H9 (cell line): ENCODE results near the gene GMPS. TPM values are rescaled to one million over a fixed set of nuclear protein-coding genes. Genes with fewer than 3 reads are reported as not detected.

Experiments used
- DNase-seq: peaks from one replicate; pipeline ENCODE4 v3.0.0-alpha.2; 2017
- H2AFZ ChIP-seq: one replicate; pipeline ENCODE4 v1.6.1; 2013; ENCODE audit warnings: mild to moderate bottlenecking, low read length, control low read depth, moderate library complexity
- H2AK5ac ChIP-seq: 2 replicates; pipeline ENCODE4 v1.6.1; 2013; ENCODE audit warnings: low read length, control low read depth, mixed read lengths; ENCODE audit not compliant: insufficient read length
- H2BK120ac ChIP-seq: one replicate; pipeline ENCODE4 v1.6.1; 2013; ENCODE audit warnings: low read depth, mild to moderate bottlenecking, low read length, control low read depth, inconsistent platforms; ENCODE audit not compliant: poor library complexity, severe bottlenecking
- H2BK12ac ChIP-seq: 2 replicates; pipeline ENCODE4 v1.6.1; 2013; ENCODE audit warnings: low read length, control low read depth, mixed read lengths, low read depth; ENCODE audit not compliant: insufficient read length
- H2BK15ac ChIP-seq: 2 replicates; pipeline ENCODE4 v1.6.1; 2013; ENCODE audit warnings: low read depth, low read length, control low read depth
- H2BK20ac ChIP-seq: one replicate; pipeline ENCODE4 v1.6.1; 2013; ENCODE audit warnings: low read depth, mild to moderate bottlenecking, low read length, control low read depth, inconsistent platforms; ENCODE audit not compliant: poor library complexity, severe bottlenecking
- H2BK5ac ChIP-seq: 2 replicates; pipeline ENCODE4 v1.6.1; 2013; ENCODE audit warnings: low read length, control low read depth, mixed read lengths; ENCODE audit not compliant: insufficient read length
- H3K14ac ChIP-seq: 2 replicates; pipeline ENCODE4 v1.6.1; 2013; ENCODE audit warnings: low read length, control low read depth; ENCODE audit not compliant: insufficient read depth
- H3K18ac ChIP-seq: 2 replicates; pipeline ENCODE4 v1.6.1; 2013; ENCODE audit warnings: low read depth, mild to moderate bottlenecking, mixed read lengths, low read length, control low read depth; ENCODE audit not compliant: insufficient read length
- H3K23ac ChIP-seq: 2 replicates; pipeline ENCODE4 v1.6.1; 2013; ENCODE audit warnings: low read length, control low read depth, mixed read lengths, low read depth; ENCODE audit not compliant: insufficient read length
- H3K23me2 ChIP-seq: 2 replicates; pipeline ENCODE4 v1.6.1; 2013; ENCODE audit warnings: low read depth, mild to moderate bottlenecking, mixed read lengths, low read length, control low read depth; ENCODE audit not compliant: insufficient read length, poor library complexity, severe bottlenecking
- H3K27ac ChIP-seq: 2 replicates; pipeline ENCODE4 v1.5.1; 2013; ENCODE audit warnings: low read length, control low read depth, mixed read lengths, low read depth; ENCODE audit not compliant: insufficient read length
- H3K27me3 ChIP-seq: 2 replicates; pipeline ENCODE4 v1.6.1; 2013; ENCODE audit warnings: low read length, control low read depth, inconsistent platforms; ENCODE audit not compliant: insufficient read depth
- H3K4ac ChIP-seq: 2 replicates; pipeline ENCODE4 v1.6.1; 2013; ENCODE audit warnings: low read depth, mild to moderate bottlenecking, control low read depth, inconsistent platforms, low read length, moderate library complexity
- H3K4me1 ChIP-seq: 2 replicates; pipeline ENCODE4 v1.6.1; 2013; ENCODE audit warnings: low read length, control low read depth, inconsistent platforms; ENCODE audit not compliant: insufficient read depth
- H3K4me2 ChIP-seq: 2 replicates; pipeline ENCODE4 v1.6.1; 2013; ENCODE audit warnings: low read length, control low read depth, mixed read lengths; ENCODE audit not compliant: insufficient read length, insufficient read depth
- H3K56ac ChIP-seq: 2 replicates; pipeline ENCODE4 v1.6.1; 2013; ENCODE audit warnings: low read depth, mild to moderate bottlenecking, mixed read lengths, low read length, control low read depth; ENCODE audit not compliant: insufficient read length
- H3K79me1 ChIP-seq: 2 replicates; pipeline ENCODE4 v1.6.1; 2013; ENCODE audit warnings: low read depth, mild to moderate bottlenecking, moderate library complexity, low read length, control low read depth, inconsistent platforms; ENCODE audit not compliant: insufficient read depth, poor library complexity, severe bottlenecking
- H3K79me2 ChIP-seq: 2 replicates; pipeline ENCODE4 v1.6.1; 2013; ENCODE audit warnings: low read length, control low read depth, inconsistent platforms; ENCODE audit not compliant: insufficient read depth
- H3K9ac ChIP-seq: 2 replicates; pipeline ENCODE4 v1.6.1; 2013; ENCODE audit warnings: low read length, control low read depth, mixed read lengths; ENCODE audit not compliant: insufficient read length; ENCODE audit errors: extremely low read depth
- H3K9me3 ChIP-seq: one replicate; pipeline ENCODE4 v1.6.1; 2013; ENCODE audit warnings: low read depth, low read length, inconsistent platforms; ENCODE audit not compliant: control insufficient read depth
- H3T11ph ChIP-seq: one replicate; pipeline ENCODE4 v1.6.1; 2013; ENCODE audit warnings: mild to moderate bottlenecking, low read length, control low read depth, inconsistent platforms
- H4K20me1 ChIP-seq: one replicate; pipeline ENCODE4 v1.6.1; 2013; ENCODE audit not compliant: control insufficient read depth, insufficient read length, insufficient read depth
- H4K5ac ChIP-seq: 2 replicates; pipeline ENCODE4 v1.6.1; 2013; ENCODE audit warnings: low read depth, mild to moderate bottlenecking, mixed read lengths, low read length, control low read depth; ENCODE audit not compliant: insufficient read length
- H4K8ac ChIP-seq: replicated peaks from 2 replicates; pipeline ENCODE4 v1.6.1; 2013; ENCODE audit warnings: low read length, control low read depth, mixed read lengths, low read depth; ENCODE audit not compliant: insufficient read length
- H4K91ac ChIP-seq: 2 replicates; pipeline ENCODE4 v1.6.1; 2013; ENCODE audit warnings: low read depth, mild to moderate bottlenecking, moderate library complexity, mixed read lengths, low read length, control low read depth; ENCODE audit not compliant: insufficient read length
- H3K27ac Mint-ChIP-seq, 3 experiments: 2 replicates in 2 of 3; 3 replicates in 1 of 3; pipeline ENCODE4 v1.8.0; 2020 to 2021; ENCODE audit warnings: mixed read lengths in 3 of 3, mild to moderate bottlenecking in 1 of 3, moderate library complexity in 1 of 3
- H3K27me3 Mint-ChIP-seq: 2 replicates; pipeline ENCODE4 v1.8.0; 2021; ENCODE audit warnings: low read depth, mild to moderate bottlenecking, moderate library complexity, mixed read lengths
- H3K36me3 Mint-ChIP-seq, 3 experiments: 2 replicates in 2 of 3; 3 replicates in 1 of 3; pipeline ENCODE4 v1.8.0; 2020 to 2021; ENCODE audit warnings: low read depth in 3 of 3, mixed read lengths in 3 of 3; ENCODE audit not compliant: insufficient read depth in 1 of 3
- H3K4me1 Mint-ChIP-seq, 2 experiments: 2 replicates each; pipeline ENCODE4 v1.8.0; 2020; ENCODE audit warnings: mixed read lengths in 2 of 2
- H3K4me3 Mint-ChIP-seq, 2 experiments: 2 replicates in 1 of 2; 3 replicates in 1 of 2; pipeline ENCODE4 v1.8.0; 2020 to 2021; ENCODE audit warnings: mild to moderate bottlenecking in 2 of 2, mixed read lengths in 2 of 2, moderate library complexity in 1 of 2
- H3K9me3 Mint-ChIP-seq, 2 experiments: 2 replicates in 1 of 2; 3 replicates in 1 of 2; pipeline ENCODE4 v1.8.0; 2020; ENCODE audit warnings: mild to moderate bottlenecking in 2 of 2, mixed read lengths in 2 of 2, moderate library complexity in 1 of 2
- CTCF ChIP-seq: fragments of 200-600 bp; sonication (generic); conservative IDR thresholded peaks from 3 replicates; pipeline ENCODE4 v1.8.0; 2021; ENCODE audit warnings: antibody characterized with exemption, mild to moderate bottlenecking
- WGBS: extraction: QIAGEN DNeasy Blood & Tissue Kit; methylation state at CpG from one replicate; pipeline ENCODE4 v1.1.7; 2013; ENCODE audit warnings: missing lambda C conversion rate, low lambda C conversion rate, mixed read lengths; ENCODE audit not compliant: insufficient read length; ENCODE audit errors: extremely low coverage; 5-methylcytosine and 5-hydroxymethylcytosine counted together
- total RNA-seq: library from RNA; stranded (reverse); gene quantifications from 2 replicates; pipeline ENCODE4 v1.2.1, GENCODE V29; 2021

The GMPS gene
- total RNA-seq, 1 experiment from 2014 or later = 142 TPM

GRCh38 chr3:155853214-155854140 lies 17.0 kb upstream of the GMPS start:
- Histone ChIP-seq H2BK12ac (no peak overlapping the region), H3K4ac (no peak overlapping the region), H3K56ac (no peak overlapping the region), H3K23me2 (peaks cover 14% of the 10 kb centered on the region), H2BK5ac (no peak overlapping the region), H3K79me1 (peaks cover 3% of the 10 kb centered on the region), H3K79me2 (peaks cover 14% of the 10 kb centered on the region; the same call in 1 of the 2 replicates), H3K18ac (no peak overlapping the region), H2AFZ (no peak overlapping the region), H2BK120ac (no peak overlapping the region), H4K20me1 (no peaks in the 10 kb centered on the region), H3K23ac (no peak overlapping the region), H2AK5ac (no peak overlapping the region), H3T11ph (no peak overlapping the region), H3K9me3 (no peaks in the 10 kb centered on the region), H4K8ac (no peak overlapping the region), H3K27me3 (no peaks in the 10 kb centered on the region), H3K14ac (no peak overlapping the region), H3K9ac (peak overlapping the region; percentile 77), H3K27ac (no peak overlapping the region), H3K4me2 (peak overlapping the region; percentile 88), H3K4me1 (no peaks in the 10 kb centered on the region; the same call in 1 of the 2 replicates), H4K91ac (no peak overlapping the region), H4K5ac (no peak overlapping the region), H2BK15ac (no peak overlapping the region), H2BK20ac (no peak overlapping the region)
- DNase-seq = no peak
- no peaks in the 10 kb centered on the region for H3K9me3 Mint-ChIP-seq
- peak overlapping the region; percentile 92 to 98 (median 97); a peak in 6 of 7 replicates for H3K27ac Mint-ChIP-seq
- no CpG with 5 or more reads among the region's 45 CpGs for WGBS
- peaks cover 7% of the 10 kb centered on the region for H3K27me3 Mint-ChIP-seq
- peaks cover 0 to 6% (median 0%) of the 10 kb centered on the region in 3 experiments; a peak in 2 of 7 replicates for H3K36me3 Mint-ChIP-seq
- H3K4me1 Mint-ChIP-seq = peaks cover 19 to 25% of the 10 kb centered on the region in 2 experiments
- peak overlapping the region; percentile 95 to 98 for H3K4me3 Mint-ChIP-seq
- TF ChIP-seq CTCF = no peak
